Progenitor cell of endocrine pancreas (in vitro differentiated cells): ENCODE data around the gene EPC2. TPM values are rescaled to one million over a fixed set of nuclear protein-coding genes. Genes with fewer than 3 reads are reported as not detected.

Experiments
- DNase-seq: peaks from one replicate; pipeline ENCODE4 v3.0.0; 2021; ENCODE audit warnings: low spot score; ENCODE audit not compliant: unreplicated experiment
- H3K27ac Mint-ChIP-seq: 2 replicates; pipeline ENCODE4 v1.8.0; 2021; ENCODE audit warnings: mild to moderate bottlenecking, moderate library complexity, mixed read lengths
- H3K27me3 Mint-ChIP-seq: 2 replicates; pipeline ENCODE4 v1.8.0; 2021; ENCODE audit warnings: mixed read lengths
- H3K36me3 Mint-ChIP-seq: 2 replicates; pipeline ENCODE4 v1.8.0; 2022; ENCODE audit warnings: mixed read lengths; ENCODE audit not compliant: insufficient read depth
- H3K4me1 Mint-ChIP-seq: 2 replicates; pipeline ENCODE4 v1.8.0; 2021; ENCODE audit warnings: low read depth, mixed read lengths
- H3K4me3 Mint-ChIP-seq: 2 replicates; pipeline ENCODE4 v1.8.0; 2021; ENCODE audit warnings: low read depth, mild to moderate bottlenecking, moderate library complexity, mixed read lengths
- H3K9me3 Mint-ChIP-seq: 2 replicates; pipeline ENCODE4 v1.8.0; 2021; ENCODE audit warnings: low read depth, mixed read lengths
- CTCF ChIP-seq: fragments of 200-600 bp; sonication (generic); IDR thresholded peaks from one replicate; pipeline ENCODE4 v1.5.0; 2021; ENCODE audit warnings: antibody characterized with exemption, mild to moderate bottlenecking; ENCODE audit not compliant: unreplicated experiment
- total RNA-seq: library from RNA; stranded (reverse); gene quantifications from 2 replicates; pipeline ENCODE4 v1.2.1, GENCODE V29; 2021

The EPC2 gene
- total RNA-seq, 1 donor from 2014 or later, result 53.1 TPM

GRCh38 chr2:148719941-148720436 lies 75.4 kb downstream of the EPC2 start:
- peaks cover 31% of the 10 kb centered on the region for H3K4me1 Mint-ChIP-seq
- no peaks in the 10 kb centered on the region for H3K27me3 Mint-ChIP-seq
- no peak for DNase-seq
- peaks cover 43% of the 10 kb centered on the region for H3K9me3 Mint-ChIP-seq
- no peak for TF ChIP-seq CTCF
- H3K27ac Mint-ChIP-seq, result peak overlapping the region; percentile 16
- H3K36me3 Mint-ChIP-seq, result peaks cover 47% of the 10 kb centered on the region
- no peak overlapping the region for H3K4me3 Mint-ChIP-seq

GRCh38 chr2:148720501-148721001 lies 76.0 kb downstream of the EPC2 start:
- Mint-ChIP-seq H3K4me3 (no peak overlapping the region), H3K27me3 (no peaks in the 10 kb centered on the region), H3K4me1 (peaks cover 31% of the 10 kb centered on the region), H3K9me3 (peaks cover 39% of the 10 kb centered on the region), H3K27ac (peak overlapping the region; percentile 75), H3K36me3 (peaks cover 42% of the 10 kb centered on the region)
- no peak for TF ChIP-seq CTCF
- DNase-seq, result no peak

GRCh38 chr2:148721520-148721931 lies 77.0 kb downstream of the EPC2 start:
- Mint-ChIP-seq H3K9me3 (peaks cover 34% of the 10 kb centered on the region), H3K27me3 (no peaks in the 10 kb centered on the region), H3K4me3 (no peak overlapping the region), H3K27ac (peak overlapping the region; percentile 30), H3K36me3 (peaks cover 37% of the 10 kb centered on the region), H3K4me1 (peaks cover 31% of the 10 kb centered on the region)
- TF ChIP-seq CTCF, result no peak
- no peak for DNase-seq

GRCh38 chr2:148721991-148722777 lies 77.6 kb downstream of the EPC2 start:
- H3K27ac Mint-ChIP-seq, result peak overlapping the region; percentile 11
- no peak overlapping the region for H3K4me3 Mint-ChIP-seq
- no peak for TF ChIP-seq CTCF
- H3K9me3 Mint-ChIP-seq, result peaks cover 34% of the 10 kb centered on the region
- H3K4me1 Mint-ChIP-seq, result peaks cover 30% of the 10 kb centered on the region
- H3K36me3 Mint-ChIP-seq, result peaks cover 37% of the 10 kb centered on the region
- DNase-seq, result no peak
- H3K27me3 Mint-ChIP-seq, result no peaks in the 10 kb centered on the region

- no peak for TF ChIP-seq CTCF
- no peak for DNase-seq
- no peak overlapping the region for H3K27ac Mint-ChIP-seq
- H3K4me3 Mint-ChIP-seq, result no peak overlapping the region
- peaks cover 19% of the 10 kb centered on the region for H3K9me3 Mint-ChIP-seq
- no peaks in the 10 kb centered on the region for H3K27me3 Mint-ChIP-seq
- H3K36me3 Mint-ChIP-seq, result peaks cover 20% of the 10 kb centered on the region
- H3K4me1 Mint-ChIP-seq, result peaks cover 13% of the 10 kb centered on the region
Observed at GRCh38 chr2:148725564-148725963, 81.0 kb downstream of the EPC2 start.
